Stimulated activated CD4-positive, alpha-beta T cell treated with anti-CD3 and anti-CD28 coated beads, Interleukin-4, amount 100 ng/mL, for 24 hours (primary cell): ENCODE results near the gene PXT1.

Source experiments
- DNase-seq: peaks from one replicate; pipeline ENCODE4 v3.0.0-alpha.2; 2020

Gene PXT1

GRCh38 chr6:36387440-36388303, 55.0 kb downstream of the PXT1 start, which contains the start of gene ETV7:
Gene ETV7, minus strand, starts transcription at chr6:36387669. Its CDS starts 128 bp downstream, at chr6:36387541.
- peak; percentile 39 for DNase-seq

DNA sequence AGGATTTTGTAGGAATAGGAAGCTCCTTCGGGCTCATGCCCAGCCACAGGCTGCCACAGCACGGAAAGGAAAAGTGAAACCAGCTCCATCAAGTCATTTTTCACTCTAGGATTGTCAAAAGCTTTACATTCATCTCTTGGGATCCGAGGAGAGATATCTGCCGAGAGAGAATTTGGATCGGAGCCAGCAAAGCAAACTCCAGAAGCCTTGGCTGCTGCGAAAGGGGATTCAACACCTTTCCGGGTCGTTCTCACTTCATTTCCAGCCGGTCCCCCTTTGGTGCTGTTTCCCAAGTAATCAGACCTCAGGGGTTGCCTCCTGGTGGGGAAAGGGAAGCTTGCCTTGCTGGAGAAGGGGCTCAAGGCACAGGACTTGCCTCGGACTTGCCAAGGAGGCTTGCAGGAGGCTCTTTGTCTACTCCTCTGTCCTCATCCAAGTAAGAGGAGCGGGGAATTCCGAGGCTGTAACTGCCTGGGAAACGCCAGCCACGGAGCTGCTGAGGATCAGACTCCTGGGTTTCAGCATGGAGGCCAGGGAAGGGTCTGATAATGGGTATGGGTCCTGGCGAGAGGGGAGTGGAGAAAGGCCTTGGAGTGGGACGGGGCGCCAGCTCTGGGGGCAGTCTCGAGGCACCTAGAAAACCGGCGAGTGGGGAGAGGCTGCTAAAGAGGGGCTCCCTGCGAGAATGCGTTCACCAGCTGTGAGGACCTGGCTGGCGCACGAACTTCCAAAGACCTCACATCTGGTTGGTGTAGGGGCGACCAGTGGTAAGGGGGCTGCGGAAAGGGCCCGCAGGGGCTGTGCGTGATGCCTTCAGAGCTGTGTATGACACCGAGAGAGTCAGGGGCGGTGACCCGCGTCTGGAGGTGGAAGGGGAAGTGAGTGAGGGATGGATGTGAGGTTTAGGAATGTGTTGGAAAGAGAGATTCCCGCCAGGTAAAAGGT, 55.9 kb downstream of the PXT1 start:
- DNase-seq: peak; percentile 13

GRCh38 chr6:36384095-36384494, 58.6 kb downstream of the PXT1 start:
- DNase-seq: no peak

DNA sequence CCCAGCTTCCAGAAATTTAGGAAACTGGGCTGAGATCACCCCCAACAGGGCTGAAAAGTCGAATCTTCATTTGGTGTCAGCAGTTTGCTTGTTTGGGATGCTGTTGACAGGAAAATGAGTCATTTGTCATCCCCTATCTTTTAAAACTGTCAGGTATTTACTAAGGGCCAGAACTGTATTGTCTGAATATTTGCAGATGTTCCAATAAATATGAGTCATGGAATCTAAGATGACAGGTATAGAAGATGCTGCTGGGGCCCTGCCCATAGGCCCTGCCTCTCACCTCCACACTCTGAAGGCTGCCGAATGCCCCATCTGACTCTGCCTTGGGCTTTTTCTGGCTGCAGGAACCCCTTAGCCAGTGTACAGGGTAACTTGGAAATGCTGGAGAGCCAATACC, 59.0 kb downstream of the PXT1 start:
- DNase-seq: no peak

- no peak for DNase-seq
Measured at GRCh38 chr6:36382976-36383375, 59.7 kb downstream of the PXT1 start.

GRCh38 chr6:36381502-36382389, 60.9 kb downstream of the PXT1 start:
- DNase-seq: no peak

DNA sequence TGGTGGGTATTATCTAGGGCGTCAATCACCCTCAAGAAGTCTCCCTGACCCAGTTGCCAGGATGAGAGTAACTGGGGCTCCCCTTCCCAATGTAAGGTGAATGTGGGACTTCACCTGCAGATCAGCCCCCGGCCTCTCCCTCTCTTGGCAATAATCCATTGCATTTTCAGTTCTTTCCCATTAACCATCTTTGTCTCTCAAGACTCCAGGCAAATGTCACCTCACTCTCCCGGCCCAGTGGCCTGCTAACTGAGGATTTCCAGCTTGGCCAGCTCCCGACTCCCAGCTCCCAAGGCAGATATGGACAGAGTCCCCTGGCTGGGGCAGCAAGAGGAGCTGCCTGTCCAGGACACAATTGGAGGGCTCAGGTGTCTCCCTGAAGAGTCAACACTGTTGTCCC, 62.5 kb downstream of the PXT1 start:
- no peak for DNase-seq

GRCh38 chr6:36378936-36379335, 63.7 kb downstream of the PXT1 start:
- DNase-seq: no peak

DNA sequence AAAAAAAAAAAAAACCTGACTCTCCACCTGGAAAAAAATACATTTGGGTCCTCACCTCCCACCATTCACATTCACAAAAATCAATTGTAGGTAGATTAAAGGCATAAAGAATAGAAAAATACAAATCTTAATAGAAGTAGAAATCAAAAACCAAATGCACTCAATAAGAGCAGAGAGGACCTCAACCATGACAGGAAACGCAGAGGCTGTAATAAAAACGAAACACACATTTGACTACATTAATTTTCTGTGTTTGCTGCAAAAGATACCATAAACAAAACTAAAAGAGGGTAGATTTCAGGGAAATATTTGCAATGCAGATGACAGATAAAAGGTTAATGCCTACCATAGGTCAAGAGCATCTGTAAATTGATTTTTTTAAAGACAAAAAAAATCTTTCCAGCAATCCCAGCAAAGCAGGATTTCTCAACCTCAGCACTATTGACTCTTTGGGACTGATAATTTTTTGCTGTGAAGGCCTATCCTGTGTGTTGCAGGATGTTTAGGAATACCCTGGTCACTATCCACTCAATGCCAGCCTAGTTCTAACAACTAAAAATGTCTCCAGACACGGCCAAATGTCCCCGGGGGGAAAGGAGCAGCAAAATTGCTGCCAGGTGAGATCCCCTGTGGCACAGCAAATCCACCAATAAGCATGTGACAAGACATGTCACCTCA, 64.3 kb downstream of the PXT1 start:
- DNase-seq: no peak

GRCh38 chr6:36377594-36377993, 65.1 kb downstream of the PXT1 start:
- no peak for DNase-seq

GRCh38 chr6:36376742-36377141, 65.9 kb downstream of the PXT1 start:
- no peak for DNase-seq

DNA sequence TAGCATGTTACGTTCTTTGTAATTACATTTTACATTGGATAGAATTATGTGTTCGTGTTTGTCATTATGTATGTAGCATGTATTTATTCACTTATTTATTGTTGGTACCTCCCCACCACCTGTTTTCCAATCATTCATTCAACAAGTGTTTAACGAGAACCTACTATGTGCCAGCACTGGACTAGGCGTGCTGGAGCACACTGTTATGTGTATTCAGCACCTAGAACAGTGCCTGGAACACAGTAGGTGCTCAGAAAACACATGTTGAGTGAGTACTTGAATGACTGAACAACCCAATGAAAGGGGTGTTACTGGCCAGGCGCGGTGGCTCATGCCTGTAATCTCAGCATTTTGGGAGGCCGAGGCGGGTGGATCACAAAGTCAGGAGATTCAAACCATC, 66.5 kb downstream of the PXT1 start:
- no peak for DNase-seq

DNA sequence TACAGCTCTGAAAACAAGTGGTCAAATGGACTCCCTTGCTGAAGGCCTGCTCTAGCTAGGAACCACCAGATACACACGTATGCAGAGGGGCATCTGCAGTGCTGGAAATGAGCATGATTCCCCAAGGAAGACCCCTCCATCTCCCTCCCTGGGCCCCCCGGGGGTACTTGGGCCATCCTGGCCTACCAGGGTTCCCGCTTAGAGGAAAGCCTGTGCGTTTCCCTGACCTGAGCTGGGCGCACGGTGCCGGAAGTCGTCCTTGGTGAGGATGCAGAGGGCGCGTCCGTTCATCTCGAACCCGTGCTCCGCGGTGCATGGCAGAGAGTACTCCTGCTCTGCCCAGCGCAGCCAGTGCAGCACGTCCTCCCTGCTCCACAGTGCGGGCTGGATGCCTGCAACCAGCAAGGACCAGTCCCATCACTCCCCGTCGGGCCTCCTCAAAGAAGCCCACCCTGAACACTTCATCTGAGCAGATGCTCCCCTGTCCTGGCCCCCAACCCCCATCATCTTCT, 67.0 kb downstream of the PXT1 start:
- no peak for DNase-seq

DNA sequence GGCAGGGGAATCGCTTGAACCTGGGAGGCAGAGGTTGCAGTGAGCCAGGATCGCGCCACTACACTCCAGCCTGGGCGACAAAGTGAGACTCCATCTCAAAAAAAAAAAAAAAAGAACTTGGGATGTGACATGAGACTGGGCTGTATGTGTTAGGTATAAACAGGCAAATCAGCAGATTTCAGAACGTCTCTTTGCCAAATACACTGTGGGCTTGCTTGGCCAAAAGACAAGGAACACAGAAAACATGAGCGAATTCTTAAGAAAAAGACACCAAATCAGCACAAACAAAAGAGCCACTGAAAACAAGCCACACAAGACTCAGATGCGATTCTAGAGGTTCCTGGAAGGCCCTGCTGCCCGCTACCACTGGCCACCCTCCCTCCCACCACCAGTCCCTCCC, 67.7 kb downstream of the PXT1 start:
- no peak for DNase-seq

DNA sequence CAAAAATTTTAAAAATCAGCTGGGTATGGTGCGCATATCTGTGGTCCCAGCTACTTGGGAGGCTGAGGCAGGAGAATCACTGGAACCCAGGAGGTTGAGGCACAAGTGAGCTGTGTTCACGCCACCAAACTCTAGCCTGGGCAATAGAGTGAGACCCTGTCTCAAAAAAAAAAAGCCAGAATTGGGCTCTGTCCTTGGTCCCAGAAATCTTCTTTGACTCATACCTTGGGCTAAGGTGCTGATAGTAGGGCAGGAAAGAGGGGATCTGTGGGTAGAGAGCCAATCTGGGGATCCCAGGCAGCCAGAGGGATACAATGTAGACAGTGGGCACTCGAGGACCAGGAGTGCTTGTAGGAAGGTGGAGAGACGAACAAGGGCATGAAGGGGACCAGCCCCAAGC, 68.5 kb downstream of the PXT1 start:
- DNase-seq: no peak

DNA sequence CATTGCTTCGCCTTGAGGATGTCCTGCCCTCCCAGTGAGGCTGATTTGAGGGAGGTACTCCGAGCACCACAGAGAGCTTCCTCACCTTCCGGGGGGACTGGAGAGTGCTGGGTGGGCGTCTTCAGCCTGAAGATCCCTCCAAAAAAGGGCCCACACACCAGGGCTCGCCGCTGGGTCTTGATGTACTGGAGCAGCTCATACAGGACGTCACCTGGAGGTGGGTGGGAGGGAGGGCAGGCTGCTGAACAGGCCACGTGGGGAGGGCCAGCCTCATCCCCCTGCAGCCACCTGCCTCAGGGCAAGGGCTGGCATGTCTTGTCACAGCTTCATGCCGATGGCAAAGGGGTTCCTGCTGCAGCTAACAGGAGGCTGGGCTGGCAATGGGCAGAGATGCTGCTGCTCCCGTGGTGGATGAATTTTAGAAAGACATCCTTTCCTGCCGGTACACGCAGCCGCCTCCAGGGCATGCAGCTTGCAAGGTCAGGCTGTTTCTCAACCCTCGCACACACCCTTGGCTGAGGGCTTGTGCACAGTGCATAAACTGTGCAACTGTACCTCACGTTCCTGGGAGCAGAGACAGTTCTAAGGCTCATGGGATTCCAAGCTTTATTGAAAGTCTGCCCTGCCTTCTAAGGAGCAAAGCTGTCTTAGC, 69.2 kb downstream of the PXT1 start:
- DNase-seq: no peak

DNA sequence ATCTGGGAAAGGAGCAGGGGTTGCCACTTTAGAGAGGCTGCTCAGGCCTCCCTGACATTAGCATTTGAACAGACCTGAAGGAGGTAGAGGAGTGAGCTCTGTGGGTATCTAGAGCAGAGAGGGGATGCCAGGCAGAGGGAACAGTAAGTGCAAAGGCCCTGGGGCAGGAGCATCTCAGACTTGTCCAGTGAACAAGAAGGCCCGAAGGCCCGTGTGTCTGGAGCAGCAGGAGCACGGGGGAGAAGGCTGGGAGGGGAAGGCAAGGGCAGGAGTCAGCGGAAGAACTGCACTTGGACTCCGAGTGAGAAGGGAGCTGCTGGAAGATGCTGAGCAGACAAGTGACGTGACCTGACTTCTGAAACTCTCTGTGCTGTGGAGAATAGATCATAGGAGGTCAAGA, 70.6 kb downstream of the PXT1 start:
- no peak for DNase-seq

- DNase-seq: no peak
Measured at GRCh38 chr6:36371211-36371610, 71.4 kb downstream of the PXT1 start.

GRCh38 chr6:36370638-36371037, 72.0 kb downstream of the PXT1 start:
- DNase-seq: no peak

- no peak for DNase-seq
Measured at GRCh38 chr6:36368921-36369865, 73.5 kb downstream of the PXT1 start.
